NCI-H1417 treated with DMSO at 0.1 percent for 48 hours (cell line): ENCODE results near the gene ZNF565.
A peak's percentile ranks its signal among the peaks of the same experiment; 100 is the strongest.
"Not testable (repeated sequence)": the region's sequence is repeated elsewhere in the genome, so short reads cannot be mapped to it uniquely, and the experiment has no call there.

ENCODE experiments used
- DNase-seq: peaks from one replicate; lab custom pipeline; 2025; lab: John Stamatoyannopoulos, UW

The ZNF565 gene

GRCh38 chr19:36212895-36213294, 1.6 kb downstream of the ZNF565 start:
- DNase-seq, result no peak

- DNase-seq, result no peak
Observed at GRCh38 chr19:36210497-36210896, 4.0 kb downstream of the ZNF565 start.

- DNase-seq, result no peak
Observed at GRCh38 chr19:36209372-36209771, 5.1 kb downstream of the ZNF565 start.

GRCh38 chr19:36207605-36208252, 6.7 kb downstream of the ZNF565 start:
- DNase-seq, result no peak

- no peak for DNase-seq
Observed at GRCh38 chr19:36203293-36203692, 11.2 kb downstream of the ZNF565 start.

- no peak for DNase-seq
Observed at GRCh38 chr19:36201684-36202083, 12.8 kb downstream of the ZNF565 start.

- DNase-seq, result no peak
Observed at GRCh38 chr19:36198119-36198518, 16.3 kb downstream of the ZNF565 start.

- no peak for DNase-seq
Observed at GRCh38 chr19:36196249-36196648, 18.2 kb downstream of the ZNF565 start.

- DNase-seq, result not testable (repeated sequence)
Observed at GRCh38 chr19:36186722-36187121, 27.7 kb downstream of the ZNF565 start.

GRCh38 chr19:36183245-36183628, 31.2 kb downstream of the ZNF565 start:
- no peak for DNase-seq

GRCh38 chr19:36182612-36183244, 31.7 kb downstream of the ZNF565 start:
- DNase-seq, result no peak

GRCh38 chr19:36179077-36179476, 35.4 kb downstream of the ZNF565 start:
- not testable (repeated sequence) for DNase-seq

GRCh38 chr19:36173846-36174245, 40.6 kb downstream of the ZNF565 start:
- DNase-seq, result not testable (repeated sequence)

GRCh38 chr19:36172852-36173251, 41.6 kb downstream of the ZNF565 start:
- DNase-seq, result no peak

- DNase-seq, result peak; percentile 4
Observed at GRCh38 chr19:36169084-36169760, 45.2 kb downstream of the ZNF565 start.

GRCh38 chr19:36163813-36164212, 50.7 kb downstream of the ZNF565 start:
- DNase-seq, result no peak

- DNase-seq, result no peak
Observed at GRCh38 chr19:36160821-36161596, 53.5 kb downstream of the ZNF565 start.

GRCh38 chr19:36153126-36153525, 61.3 kb downstream of the ZNF565 start:
- DNase-seq, result no peak

- DNase-seq, result no peak
Observed at GRCh38 chr19:36152352-36153091, 61.9 kb downstream of the ZNF565 start, which contains the start of gene COX7A1. COX7A1 (minus strand) TSS chr19:36152447; CDS start chr19:36152407, 40 bp downstream.

GRCh38 chr19:36152019-36152351, 62.5 kb downstream of the ZNF565 start:
- DNase-seq, result no peak

- DNase-seq, result no peak
Observed at GRCh38 chr19:36151144-36152018, 63.1 kb downstream of the ZNF565 start.
